ENCODE measurements around the gene BAIAP3.
A peak's percentile ranks its signal among the peaks of the same experiment; 100 is the strongest.

BAIAP3 gene

DNA sequence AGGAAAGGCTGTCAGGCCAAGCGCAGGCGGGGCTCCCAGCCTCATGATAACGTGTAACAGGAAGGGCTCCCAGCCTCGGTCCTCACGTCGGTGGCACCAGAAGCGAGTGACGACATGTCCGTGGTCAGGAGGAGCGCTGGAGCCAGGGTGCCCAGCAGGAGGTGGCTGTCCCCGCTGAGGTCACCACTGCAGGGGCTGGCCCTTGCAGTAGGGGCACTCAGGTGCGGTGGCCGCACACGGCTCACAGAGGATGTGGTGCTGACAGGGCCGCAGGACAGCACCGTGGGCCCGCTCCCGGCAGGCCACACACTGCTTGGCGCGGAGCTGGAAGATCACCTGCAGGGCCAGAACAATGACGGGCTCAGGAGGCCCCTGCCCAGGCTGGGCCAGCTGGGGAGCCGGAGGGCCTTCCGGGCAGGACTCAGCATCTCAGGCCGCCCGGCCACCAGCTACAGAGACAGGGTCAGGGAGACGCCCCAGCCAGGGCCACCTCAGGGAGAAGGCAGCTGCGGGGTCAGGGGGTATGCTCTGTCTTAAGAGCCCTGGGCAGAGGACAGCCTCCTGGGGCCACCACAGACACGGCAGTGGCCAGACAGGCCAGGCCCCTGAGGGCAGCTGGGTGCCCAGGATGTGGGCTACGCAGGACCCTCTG is 32.7 kb downstream of the BAIAP3 start:
- peaks cover 30% of the 10 kb centered on the region for H3K36me3 ChIP-seq (ENCODE audit: control insufficient read depth, insufficient read depth, low read length)
- TF ChIP-seq, protein P1, sequence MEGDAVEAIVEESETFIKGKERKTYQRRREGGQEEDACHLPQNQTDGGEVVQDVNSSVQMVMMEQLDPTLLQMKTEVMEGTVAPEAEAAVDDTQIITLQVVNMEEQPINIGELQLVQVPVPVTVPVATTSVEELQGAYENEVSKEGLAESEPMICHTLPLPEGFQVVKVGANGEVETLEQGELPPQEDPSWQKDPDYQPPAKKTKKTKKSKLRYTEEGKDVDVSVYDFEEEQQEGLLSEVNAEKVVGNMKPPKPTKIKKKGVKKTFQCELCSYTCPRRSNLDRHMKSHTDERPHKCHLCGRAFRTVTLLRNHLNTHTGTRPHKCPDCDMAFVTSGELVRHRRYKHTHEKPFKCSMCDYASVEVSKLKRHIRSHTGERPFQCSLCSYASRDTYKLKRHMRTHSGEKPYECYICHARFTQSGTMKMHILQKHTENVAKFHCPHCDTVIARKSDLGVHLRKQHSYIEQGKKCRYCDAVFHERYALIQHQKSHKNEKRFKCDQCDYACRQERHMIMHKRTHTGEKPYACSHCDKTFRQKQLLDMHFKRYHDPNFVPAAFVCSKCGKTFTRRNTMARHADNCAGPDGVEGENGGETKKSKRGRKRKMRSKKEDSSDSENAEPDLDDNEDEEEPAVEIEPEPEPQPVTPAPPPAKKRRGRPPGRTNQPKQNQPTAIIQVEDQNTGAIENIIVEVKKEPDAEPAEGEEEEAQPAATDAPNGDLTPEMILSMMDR (IDR thresholded peaks at IDR 0.05; ENCODE audit: insufficient read depth, low read length, poor library complexity, severe bottlenecking) = no peak
- H3K27me3 ChIP-seq (replicated peaks; ENCODE audit: control insufficient read depth, insufficient read depth, low read length) = no peaks in the 10 kb centered on the region
- peak; percentile 17 for DNase-seq (ENCODE audit: extremely low read depth, insufficient read length)
- no peak overlapping the region for H3K4me3 ChIP-seq (replicated peaks; ENCODE audit: low read depth, low read length)

DNA sequence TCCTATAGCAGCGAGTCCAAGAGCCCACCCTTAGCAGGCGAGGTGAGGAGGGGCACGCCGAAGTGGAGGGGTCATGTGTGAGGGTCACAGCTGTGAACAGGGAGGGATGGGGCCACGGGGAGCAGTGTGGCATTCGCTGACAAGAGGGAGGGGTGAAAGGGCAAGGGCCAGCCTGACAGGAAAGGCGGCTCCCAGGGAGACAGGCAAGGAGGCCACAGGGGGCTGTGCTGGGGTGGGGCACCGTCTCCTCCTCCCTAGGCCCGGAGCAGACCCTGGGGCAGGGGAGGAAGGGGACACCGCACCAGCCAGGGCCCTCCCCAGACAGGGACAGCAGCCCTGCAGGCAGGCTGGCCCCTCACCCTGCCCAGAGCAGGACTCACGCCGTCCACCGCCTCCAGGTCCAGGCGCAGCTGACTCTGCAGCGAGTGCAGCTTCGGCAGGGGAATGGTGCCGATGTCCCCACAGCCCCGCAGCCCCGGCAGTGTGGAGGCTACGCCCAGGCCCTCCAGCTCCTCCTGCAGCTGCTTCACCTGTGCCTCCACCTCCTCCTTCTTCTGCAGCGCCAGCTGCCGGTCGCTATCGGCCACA is 33.4 kb downstream of the BAIAP3 start:
- Histone ChIP-seq H3K4me3 (replicated peaks; ENCODE audit: low read depth, low read length) (no peak overlapping the region), H3K27me3 (replicated peaks; ENCODE audit: control insufficient read depth, insufficient read depth, low read length) (no peaks in the 10 kb centered on the region), H3K36me3 (ENCODE audit: control insufficient read depth, insufficient read depth, low read length) (peaks cover 29% of the 10 kb centered on the region)
- TF ChIP-seq, protein P1 (IDR thresholded peaks at IDR 0.05; ENCODE audit: insufficient read depth, low read length, poor library complexity, severe bottlenecking) = no peak
- peak; percentile 11 for DNase-seq (ENCODE audit: extremely low read depth, insufficient read length)

DNA sequence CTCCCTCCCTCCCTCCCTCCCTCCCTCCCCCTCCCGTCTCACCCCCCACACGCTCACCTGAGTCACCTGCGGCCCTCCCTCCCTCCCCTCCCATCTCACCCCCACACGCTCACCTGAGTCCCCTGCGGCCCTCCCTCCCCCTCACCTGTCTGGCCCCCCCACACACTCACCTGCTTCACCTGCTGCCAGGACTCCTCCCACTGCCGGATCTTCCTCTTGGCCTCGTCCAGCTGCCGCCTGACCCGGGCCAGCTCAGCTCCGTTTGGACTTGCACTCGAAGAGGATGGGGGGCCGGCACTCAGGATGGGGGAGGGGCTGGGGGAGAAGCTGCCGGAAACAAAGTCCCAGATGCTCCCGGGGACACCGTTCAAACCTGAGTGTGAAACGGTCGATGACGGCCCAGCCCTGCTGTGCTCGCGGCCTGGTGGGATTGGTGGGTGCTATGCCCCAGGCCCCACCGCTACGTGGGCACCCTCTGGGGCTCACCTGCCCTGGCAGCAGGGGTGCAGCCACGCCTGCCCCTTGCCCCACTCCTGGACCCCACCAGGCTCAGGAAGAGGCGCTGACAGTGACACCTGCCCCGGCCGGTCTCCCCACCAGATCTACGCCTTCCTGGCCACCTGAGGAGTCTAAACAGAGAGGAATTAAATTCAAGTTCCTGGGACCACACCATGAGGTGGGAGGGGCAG is 34.2 kb downstream of the BAIAP3 start:
- H3K4me3 ChIP-seq (replicated peaks; ENCODE audit: low read depth, low read length) = no peak overlapping the region
- no peaks in the 10 kb centered on the region for H3K27me3 ChIP-seq (replicated peaks; ENCODE audit: control insufficient read depth, insufficient read depth, low read length)
- TF ChIP-seq, protein P1 (IDR thresholded peaks at IDR 0.05; ENCODE audit: insufficient read depth, low read length, poor library complexity, severe bottlenecking) = no peak
- H3K36me3 ChIP-seq (ENCODE audit: control insufficient read depth, insufficient read depth, low read length) = peaks cover 22% of the 10 kb centered on the region
- DNase-seq (ENCODE audit: extremely low read depth, insufficient read length) = no peak

- no peak overlapping the region for H3K4me3 ChIP-seq (replicated peaks; ENCODE audit: low read depth, low read length)
- peaks cover 12% of the 10 kb centered on the region for H3K36me3 ChIP-seq (ENCODE audit: control insufficient read depth, insufficient read depth, low read length)
- no peaks in the 10 kb centered on the region for H3K27me3 ChIP-seq (replicated peaks; ENCODE audit: control insufficient read depth, insufficient read depth, low read length)
- TF ChIP-seq, protein P1 (IDR thresholded peaks at IDR 0.05; ENCODE audit: insufficient read depth, low read length, poor library complexity, severe bottlenecking) = no peak
- DNase-seq (ENCODE audit: extremely low read depth, insufficient read length) = no peak
Observed at GRCh38 chr16:1371054-1371978, 37.9 kb downstream of the BAIAP3 start.

DNA sequence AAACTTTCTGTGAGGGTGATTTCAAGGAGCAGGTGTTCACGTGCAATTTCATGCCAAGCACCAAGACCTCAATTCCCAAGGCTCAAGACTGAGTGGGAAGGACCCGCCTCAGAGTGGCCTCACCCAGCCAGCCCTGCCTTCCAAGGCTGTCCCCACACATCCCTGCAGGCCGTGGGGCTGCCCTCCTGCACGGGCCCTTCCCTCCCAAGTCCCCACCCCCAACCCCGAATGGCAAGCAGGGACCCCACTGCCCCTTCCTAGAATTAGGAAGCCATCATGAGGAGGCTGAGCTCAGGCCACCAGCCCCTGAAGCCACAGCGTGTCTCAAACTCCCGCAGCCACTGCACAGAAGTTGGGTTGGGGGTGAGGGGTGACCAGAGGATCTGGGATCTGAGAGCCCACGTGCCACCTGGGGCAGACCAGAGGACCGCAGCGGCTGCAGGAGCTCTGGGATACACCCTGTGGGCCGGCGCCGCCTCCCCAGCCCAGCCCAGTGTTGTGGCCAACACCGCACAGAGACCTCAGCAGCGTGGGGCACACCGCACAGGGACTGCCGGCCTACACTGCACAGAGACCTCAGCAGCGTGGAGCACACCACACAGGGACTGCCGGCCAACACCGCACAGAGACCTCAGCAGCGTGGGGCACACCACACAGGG is 39.0 kb downstream of the BAIAP3 start:
- TF ChIP-seq, protein P1 (IDR thresholded peaks at IDR 0.05; ENCODE audit: insufficient read depth, low read length, poor library complexity, severe bottlenecking) = no peak
- no peak for DNase-seq (ENCODE audit: extremely low read depth, insufficient read length)
- Histone ChIP-seq H3K27me3 (replicated peaks; ENCODE audit: control insufficient read depth, insufficient read depth, low read length) (no peaks in the 10 kb centered on the region), H3K36me3 (ENCODE audit: control insufficient read depth, insufficient read depth, low read length) (peaks cover 4% of the 10 kb centered on the region), H3K4me3 (replicated peaks; ENCODE audit: low read depth, low read length) (no peak overlapping the region)
